ENCODE data around the gene MCTS1. TPM values are rescaled to one million over a fixed set of nuclear protein-coding genes. Genes with fewer than 3 reads are reported as not detected.
"Not testable (repeated sequence)": the region's sequence is repeated elsewhere in the genome, so short reads cannot be mapped to it uniquely, and the experiment has no call there.

MCTS1 gene
- polyA plus RNA-seq, 4 donors, result 49.1 to 68.9 (median 63.7) TPM

DNA sequence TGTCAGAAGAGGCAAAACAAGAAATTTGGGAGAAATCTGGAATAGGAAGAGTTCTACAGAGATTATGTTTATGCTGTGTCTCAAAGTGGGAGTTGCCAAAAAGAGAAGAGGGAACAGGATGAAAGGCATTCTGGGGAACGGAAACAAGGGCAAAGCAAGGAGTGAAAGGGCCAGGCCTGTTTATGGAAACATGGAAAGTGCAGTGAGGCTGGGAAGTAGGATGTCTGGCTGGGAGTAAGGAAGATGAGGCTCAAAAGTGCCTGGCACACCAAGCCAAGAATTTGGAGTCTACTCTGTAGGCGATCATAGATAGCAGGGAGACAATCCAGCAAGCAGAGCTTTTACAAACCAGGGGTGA is 41.4 kb upstream of the MCTS1 start:
- Histone ChIP-seq H3K9me3 (ENCODE audit: control insufficient read depth in 2 of 2, insufficient read depth in 1 of 2, low read depth in 1 of 2, low read length in 1 of 2) (no peaks in the 10 kb centered on the region), H3K4me3 (ENCODE audit: low read depth in 1 of 3, low read length in 3 of 3) (no peak overlapping the region), H3K4me1 (ENCODE audit: control insufficient read depth in 3 of 3, insufficient read depth in 2 of 3, low read depth in 1 of 3, low read length in 2 of 3) (peaks cover 0 to 22% (median 2%) of the 10 kb centered on the region in 3 donors), H3K27ac (ENCODE audit: low read depth in 1 of 3, low read length in 2 of 3) (peak overlapping the region; percentile 45 to 60 (median 53)), H3K36me3 (ENCODE audit: control insufficient read depth in 3 of 3, insufficient read depth in 2 of 3, low read depth in 1 of 3, low read length in 3 of 3) (no peaks in the 10 kb centered on the region), H3K27me3 (ENCODE audit: control insufficient read depth in 3 of 3, insufficient read depth in 3 of 3, low read length in 3 of 3) (no peaks in the 10 kb centered on the region)
- no peak for FAIRE-seq
- no peak for DNase-seq
- 43 to 64% (median 59%) methylated on average over 2 of the region's 2 CpGs for WGBS, 3 donors

GRCh38 chrX:120564925-120565324 is 39.0 kb upstream of the MCTS1 start:
- H3K9me3 ChIP-seq (ENCODE audit: control insufficient read depth in 2 of 2, insufficient read depth in 1 of 2, low read depth in 1 of 2, low read length in 1 of 2), result no peaks in the 10 kb centered on the region
- 79 to 85% (median 80%) methylated on average over 1 of the region's 1 CpG for WGBS, 3 donors
- no peaks in the 10 kb centered on the region for H3K36me3 ChIP-seq (ENCODE audit: control insufficient read depth in 3 of 3, insufficient read depth in 2 of 3, low read depth in 1 of 3, low read length in 3 of 3)
- no peaks in the 10 kb centered on the region for H3K27me3 ChIP-seq (ENCODE audit: control insufficient read depth in 3 of 3, insufficient read depth in 3 of 3, low read length in 3 of 3)
- DNase-seq (no peak), FAIRE-seq (no peak)
- H3K4me1 ChIP-seq (ENCODE audit: control insufficient read depth in 3 of 3, insufficient read depth in 2 of 3, low read depth in 1 of 3, low read length in 2 of 3), result peaks cover 0 to 22% (median 2%) of the 10 kb centered on the region in 3 donors
- H3K27ac ChIP-seq (ENCODE audit: low read depth in 1 of 3, low read length in 2 of 3), result no peak overlapping the region
- H3K4me3 ChIP-seq (ENCODE audit: low read depth in 1 of 3, low read length in 3 of 3), result no peak overlapping the region

DNA sequence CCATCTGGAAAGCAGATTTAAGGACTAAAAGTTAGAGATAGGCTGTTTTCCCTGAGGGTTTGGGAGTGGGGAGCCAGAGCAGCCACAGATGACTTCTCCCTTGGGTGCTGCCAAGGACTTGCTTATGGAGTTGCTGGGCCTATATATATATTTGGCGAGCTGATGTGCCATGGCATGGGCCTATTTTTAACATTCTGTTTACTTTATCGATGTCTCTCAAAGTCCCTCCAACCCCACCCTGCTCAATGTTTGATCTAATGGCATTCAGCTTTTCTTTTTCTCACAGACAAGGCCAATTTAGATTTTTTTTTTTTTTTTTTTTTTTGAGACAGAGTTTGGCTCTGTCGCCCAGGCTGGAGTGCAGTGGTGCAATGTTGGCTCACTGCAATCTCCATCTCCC is 37.1 kb upstream of the MCTS1 start:
- H3K9me3 ChIP-seq (ENCODE audit: control insufficient read depth in 2 of 2, insufficient read depth in 1 of 2, low read depth in 1 of 2, low read length in 1 of 2), result no peaks in the 10 kb centered on the region
- H3K27me3 ChIP-seq (ENCODE audit: control insufficient read depth in 3 of 3, insufficient read depth in 3 of 3, low read length in 3 of 3), result no peaks in the 10 kb centered on the region
- FAIRE-seq, result no peak
- H3K36me3 ChIP-seq (ENCODE audit: control insufficient read depth in 3 of 3, insufficient read depth in 2 of 3, low read depth in 1 of 3, low read length in 3 of 3), result no peaks in the 10 kb centered on the region
- peaks cover 0 to 22% (median 2%) of the 10 kb centered on the region in 3 donors for H3K4me1 ChIP-seq (ENCODE audit: control insufficient read depth in 3 of 3, insufficient read depth in 2 of 3, low read depth in 1 of 3, low read length in 2 of 3)
- no peak overlapping the region for H3K4me3 ChIP-seq (ENCODE audit: low read depth in 1 of 3, low read length in 3 of 3)
- no peak for DNase-seq
- H3K27ac ChIP-seq (ENCODE audit: low read depth in 1 of 3, low read length in 2 of 3), result no peak overlapping the region
- WGBS, 3 donors, result 60 to 84% (median 79%) methylated on average over 2 to 3 of the region's 3 CpGs

DNA sequence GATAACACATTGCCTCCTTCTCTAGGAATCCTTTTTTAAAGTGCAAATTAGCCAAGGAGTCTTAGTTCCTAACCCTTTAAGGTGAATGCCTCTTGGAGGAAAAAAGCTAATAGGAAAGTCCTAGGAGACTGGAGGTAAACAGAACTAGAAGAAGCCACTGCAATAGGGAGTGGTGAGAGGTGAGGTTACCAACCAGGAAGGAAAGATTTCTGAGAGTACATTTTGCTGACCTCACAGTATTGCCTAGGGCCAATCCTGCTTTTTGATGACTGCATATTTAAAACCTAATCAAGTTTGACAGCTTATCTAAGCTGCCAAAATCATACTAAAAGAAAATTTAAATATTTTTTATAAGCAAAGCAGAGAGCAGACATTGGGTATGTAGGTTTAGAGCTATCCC is 35.9 kb upstream of the MCTS1 start:
- H3K4me3 ChIP-seq (ENCODE audit: low read depth in 1 of 3, low read length in 3 of 3), result no peak overlapping the region
- FAIRE-seq (no peak), DNase-seq (peak; percentile 25 to 44)
- H3K36me3 ChIP-seq (ENCODE audit: control insufficient read depth in 3 of 3, insufficient read depth in 2 of 3, low read depth in 1 of 3, low read length in 3 of 3), result no peaks in the 10 kb centered on the region
- H3K27ac ChIP-seq (ENCODE audit: low read depth in 1 of 3, low read length in 2 of 3), result peak overlapping the region in 1 of 3 donors; percentile 55
- no peaks in the 10 kb centered on the region for H3K27me3 ChIP-seq (ENCODE audit: control insufficient read depth in 3 of 3, insufficient read depth in 3 of 3, low read length in 3 of 3)
- peaks cover 0 to 10% (median 0%) of the 10 kb centered on the region in 3 donors for H3K4me1 ChIP-seq (ENCODE audit: control insufficient read depth in 3 of 3, insufficient read depth in 2 of 3, low read depth in 1 of 3, low read length in 2 of 3)
- no peaks in the 10 kb centered on the region for H3K9me3 ChIP-seq (ENCODE audit: control insufficient read depth in 2 of 2, insufficient read depth in 1 of 2, low read depth in 1 of 2, low read length in 1 of 2)

GRCh38 chrX:120568609-120569008 is 35.3 kb upstream of the MCTS1 start:
- 54 to 80% (median 68%) methylated on average over 3 of the region's 3 CpGs for WGBS, 3 donors
- Histone ChIP-seq H3K36me3 (ENCODE audit: control insufficient read depth in 3 of 3, insufficient read depth in 2 of 3, low read depth in 1 of 3, low read length in 3 of 3) (no peaks in the 10 kb centered on the region), H3K4me1 (ENCODE audit: control insufficient read depth in 3 of 3, insufficient read depth in 2 of 3, low read depth in 1 of 3, low read length in 2 of 3) (peaks cover 0 to 5% (median 0%) of the 10 kb centered on the region in 3 donors), H3K27ac (ENCODE audit: low read depth in 1 of 3, low read length in 2 of 3) (peak overlapping the region in 1 of 3 donors; percentile 27), H3K27me3 (ENCODE audit: control insufficient read depth in 3 of 3, insufficient read depth in 3 of 3, low read length in 3 of 3) (no peaks in the 10 kb centered on the region), H3K9me3 (ENCODE audit: control insufficient read depth in 2 of 2, insufficient read depth in 1 of 2, low read depth in 1 of 2, low read length in 1 of 2) (no peaks in the 10 kb centered on the region), H3K4me3 (ENCODE audit: low read depth in 1 of 3, low read length in 3 of 3) (no peak overlapping the region)
- FAIRE-seq (no peak), DNase-seq (no peak)

DNA sequence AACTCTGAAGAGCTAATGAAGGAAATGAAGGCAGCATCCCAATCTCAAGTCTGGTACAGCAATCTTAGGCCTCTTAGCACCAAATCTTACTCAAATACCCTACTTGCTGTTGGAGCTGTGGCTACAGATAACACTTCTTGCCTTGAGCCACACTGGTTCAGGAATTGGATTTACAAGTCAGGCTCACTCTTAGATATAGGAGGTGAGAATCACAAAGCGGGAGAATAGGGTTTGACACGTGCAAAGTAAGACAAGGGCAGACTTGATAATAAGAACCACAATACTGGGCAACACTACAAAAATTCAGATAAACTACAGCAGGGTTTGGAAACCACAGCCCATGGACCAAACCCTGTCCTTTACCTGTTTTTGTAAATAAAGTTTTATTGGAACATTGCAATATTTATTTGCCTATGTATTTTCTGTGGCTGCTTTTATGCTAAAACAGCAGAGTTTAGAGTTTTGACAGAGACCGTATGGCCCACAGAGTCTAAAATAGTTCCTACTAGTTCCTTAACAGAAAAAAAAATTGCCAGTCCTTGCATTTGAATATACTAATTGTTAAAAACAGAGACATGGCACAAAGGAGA is 33.8 kb upstream of the MCTS1 start:
- Histone ChIP-seq H3K4me1 (ENCODE audit: control insufficient read depth in 3 of 3, insufficient read depth in 2 of 3, low read depth in 1 of 3, low read length in 2 of 3) (no peaks in the 10 kb centered on the region), H3K36me3 (ENCODE audit: control insufficient read depth in 3 of 3, insufficient read depth in 2 of 3, low read depth in 1 of 3, low read length in 3 of 3) (no peaks in the 10 kb centered on the region)

DNA sequence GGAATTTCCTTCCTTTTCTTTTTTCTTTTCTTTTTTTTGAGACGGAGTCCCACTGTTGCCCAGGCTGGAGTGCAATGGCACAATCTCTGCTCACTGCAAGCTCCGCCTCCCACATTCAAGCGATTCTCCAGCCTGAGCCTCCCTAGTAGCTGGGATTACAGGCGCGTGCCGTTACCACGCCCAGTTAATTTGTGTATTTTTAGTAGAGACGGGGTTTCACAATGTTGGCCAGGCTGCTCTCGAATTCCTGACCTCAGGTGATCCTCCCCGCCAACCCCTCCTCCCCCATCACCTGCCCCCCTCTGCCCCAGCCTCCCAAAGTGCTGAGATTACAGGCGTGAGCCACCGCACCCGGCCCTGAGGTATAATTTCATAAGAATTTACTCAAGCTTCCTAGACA is 30.1 kb upstream of the MCTS1 start:
- not testable (repeated sequence) for H3K36me3 ChIP-seq (ENCODE audit: control insufficient read depth in 3 of 3, insufficient read depth in 2 of 3, low read depth in 1 of 3, low read length in 3 of 3); H3K27me3 ChIP-seq (ENCODE audit: control insufficient read depth in 3 of 3, insufficient read depth in 3 of 3, low read length in 3 of 3); DNase-seq; H3K4me3 ChIP-seq (ENCODE audit: low read depth in 1 of 3, low read length in 3 of 3); H3K4me1 ChIP-seq (ENCODE audit: control insufficient read depth in 3 of 3, insufficient read depth in 2 of 3, low read depth in 1 of 3, low read length in 2 of 3); H3K27ac ChIP-seq (ENCODE audit: low read depth in 1 of 3, low read length in 2 of 3); FAIRE-seq; H3K9me3 ChIP-seq (ENCODE audit: control insufficient read depth in 2 of 2, insufficient read depth in 1 of 2, low read depth in 1 of 2, low read length in 1 of 2)
- 73 to 93% (median 86%) methylated on average over 13 of the region's 13 CpGs for WGBS, 3 donors

More for the DNA sequence above, 33.8 kb upstream of the MCTS1 start:
- WGBS, 3 donors, result 81 to 97% (median 91%) methylated on average over 2 to 3 of the region's 3 CpGs
- no peak for FAIRE-seq
- Histone ChIP-seq H3K27ac (ENCODE audit: low read depth in 1 of 3, low read length in 2 of 3) (no peak overlapping the region), H3K4me3 (ENCODE audit: low read depth in 1 of 3, low read length in 3 of 3) (no peak overlapping the region), H3K27me3 (ENCODE audit: control insufficient read depth in 3 of 3, insufficient read depth in 3 of 3, low read length in 3 of 3) (no peaks in the 10 kb centered on the region), H3K9me3 (ENCODE audit: control insufficient read depth in 2 of 2, insufficient read depth in 1 of 2, low read depth in 1 of 2, low read length in 1 of 2) (no peaks in the 10 kb centered on the region)
- no peak for DNase-seq

GRCh38 chrX:120575379-120576114 is 28.4 kb upstream of the MCTS1 start:
- Histone ChIP-seq H3K27ac (ENCODE audit: low read depth in 1 of 3, low read length in 2 of 3) (no peak overlapping the region), H3K9me3 (ENCODE audit: control insufficient read depth in 2 of 2, insufficient read depth in 1 of 2, low read depth in 1 of 2, low read length in 1 of 2) (no peaks in the 10 kb centered on the region), H3K36me3 (ENCODE audit: control insufficient read depth in 3 of 3, insufficient read depth in 2 of 3, low read depth in 1 of 3, low read length in 3 of 3) (no peaks in the 10 kb centered on the region), H3K27me3 (ENCODE audit: control insufficient read depth in 3 of 3, insufficient read depth in 3 of 3, low read length in 3 of 3) (no peaks in the 10 kb centered on the region), H3K4me3 (ENCODE audit: low read depth in 1 of 3, low read length in 3 of 3) (no peak overlapping the region), H3K4me1 (ENCODE audit: control insufficient read depth in 3 of 3, insufficient read depth in 2 of 3, low read depth in 1 of 3, low read length in 2 of 3) (no peaks in the 10 kb centered on the region)
- DNase-seq (no peak), FAIRE-seq (no peak)
- WGBS, 3 donors, result 71 to 86% (median 81%) methylated on average over 18 of the region's 18 CpGs
